Keratinocyte (primary cell): ENCODE data around the gene DNAAF5.

Experiments
- CTCF ChIP-seq, 3 experiments: IDR thresholded peaks in 1 of 3; conservative IDR thresholded peaks in 1 of 3; optimal IDR thresholded peaks in 1 of 3; 2 replicates in 2 of 3; 3 replicates in 1 of 3; pipeline versions ENCODE3 to v1.5.1; 2011; ENCODE audit warnings: low read length in 3 of 3, mild to moderate bottlenecking in 3 of 3, moderate library complexity in 2 of 3, control low read depth in 1 of 3, inconsistent platforms in 1 of 3; ENCODE audit not compliant: insufficient read depth in 2 of 3; ENCODE audit errors: extremely low read depth in 1 of 3
- EZH2 ChIP-seq: IDR thresholded peaks from one replicate; pipeline ENCODE4 v1.6.1; 2012; ENCODE audit warnings: inconsistent platforms, mild to moderate bottlenecking, low read length, moderate library complexity

- TF ChIP-seq CTCF (optimal IDR thresholded peaks at IDR 0.05 in 1 of 3, IDR thresholded peaks at IDR 0.05 in 1 of 3, conservative IDR thresholded peaks at IDR 0.05 in 1 of 3; ENCODE audit: extremely low read depth in 1 of 3, insufficient read depth in 2 of 3, low read length in 3 of 3) (no peak), EZH2 (no peak)
Observed at GRCh38 chr7:785416-785815, 58.9 kb downstream of the DNAAF5 start.
